HL-60/S4 (cell line): ENCODE results near the gene RASL12.

ENCODE experiments used
- in situ Hi-C: fragments of 300-500 bp; cut with MboI; formaldehyde crosslinking; loops from 2 replicates; pipeline ENCODE4 v1.14.3; 2022; ENCODE audit warnings: low sequenced_read_pairs

The RASL12 gene, protein sequence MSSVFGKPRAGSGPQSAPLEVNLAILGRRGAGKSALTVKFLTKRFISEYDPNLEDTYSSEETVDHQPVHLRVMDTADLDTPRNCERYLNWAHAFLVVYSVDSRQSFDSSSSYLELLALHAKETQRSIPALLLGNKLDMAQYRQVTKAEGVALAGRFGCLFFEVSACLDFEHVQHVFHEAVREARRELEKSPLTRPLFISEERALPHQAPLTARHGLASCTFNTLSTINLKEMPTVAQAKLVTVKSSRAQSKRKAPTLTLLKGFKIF

DNA sequence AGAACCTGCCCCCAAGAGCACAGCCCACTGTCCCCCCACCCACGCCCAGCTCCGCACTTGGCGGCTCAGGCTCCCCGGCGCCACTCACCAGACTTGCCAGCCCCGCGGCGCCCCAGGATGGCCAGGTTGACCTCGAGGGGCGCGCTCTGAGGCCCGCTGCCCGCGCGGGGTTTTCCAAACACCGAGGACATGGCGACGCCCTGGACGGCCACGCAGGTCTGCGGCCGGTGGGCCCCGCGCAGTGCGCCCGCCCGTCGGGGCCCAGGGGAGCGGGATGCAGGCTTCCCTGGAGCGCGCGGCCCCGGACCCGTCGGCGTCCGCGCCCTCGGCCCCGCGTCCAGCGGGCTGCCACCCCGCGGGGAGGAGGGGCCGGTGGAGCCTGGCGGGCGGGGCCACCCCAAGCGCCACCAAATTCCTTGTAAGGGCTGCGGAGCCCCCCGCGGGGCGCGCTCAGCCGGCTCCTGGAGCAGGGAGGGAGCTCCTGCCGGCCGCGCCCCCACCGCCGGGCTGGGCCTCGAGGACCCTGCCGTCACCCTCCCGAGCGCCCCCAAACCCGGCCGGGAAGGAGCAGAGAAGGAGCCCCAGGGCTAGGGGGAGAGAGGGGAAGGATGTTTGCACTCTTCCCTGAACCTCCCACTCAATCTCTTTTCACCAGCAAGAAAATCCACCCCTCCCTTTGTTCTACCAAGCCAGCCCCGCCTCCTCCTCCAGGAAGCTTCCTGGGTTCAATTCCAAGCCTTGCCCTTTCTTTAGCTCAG lies at the start of gene RASL12:
Gene RASL12 (minus strand): TSS at position 347 of the 758 bp plus-strand sequence. CDS start 156 bp downstream, at position 191.
- in situ Hi-C loops, result no loop called here

DNA sequence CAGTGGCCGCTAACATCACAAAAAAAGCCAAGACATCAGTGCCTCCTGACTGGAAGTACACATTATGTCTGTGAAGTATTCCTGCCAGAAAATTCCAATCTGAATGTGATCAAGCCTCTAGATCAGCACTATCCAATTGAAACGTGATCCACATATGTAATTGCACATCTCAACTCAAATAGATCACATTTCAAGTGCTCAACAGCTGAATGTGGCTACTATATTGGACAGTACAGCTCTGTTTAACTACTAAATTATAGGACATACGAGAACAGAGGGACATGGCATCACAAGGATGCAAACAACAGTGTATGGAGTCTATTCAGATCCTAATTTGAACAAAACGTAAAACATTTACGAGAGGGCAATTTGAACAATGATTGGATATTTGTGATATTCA lies 47.8 kb upstream of the RASL12 start:
- in situ Hi-C loops, result no loop called here

DNA sequence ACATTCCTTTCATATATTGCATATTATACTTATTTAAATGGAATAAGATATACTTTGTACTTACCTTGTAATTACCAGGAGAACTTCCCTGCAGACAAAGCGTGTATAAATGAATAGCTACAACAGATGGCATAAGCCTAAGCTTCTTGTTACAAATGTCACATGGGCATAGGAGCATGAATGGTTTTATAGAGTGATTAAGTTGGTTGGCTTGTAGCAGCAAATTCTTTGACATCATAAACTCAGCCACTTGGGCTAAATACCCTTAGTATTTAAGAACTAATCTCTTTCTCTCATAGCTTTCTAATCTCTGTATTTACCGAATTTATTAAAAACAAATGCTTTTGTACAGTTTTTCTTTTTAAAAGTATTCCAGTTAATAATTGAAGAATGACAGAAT lies 47.3 kb upstream of the RASL12 start, which contains the start of gene UBAP1L:
Gene UBAP1L (minus strand): TSS at position 115 of the 400 bp plus-strand sequence. CDS start 8,985 bp downstream, outside the sequence.
- in situ Hi-C loops, result no loop called here

DNA sequence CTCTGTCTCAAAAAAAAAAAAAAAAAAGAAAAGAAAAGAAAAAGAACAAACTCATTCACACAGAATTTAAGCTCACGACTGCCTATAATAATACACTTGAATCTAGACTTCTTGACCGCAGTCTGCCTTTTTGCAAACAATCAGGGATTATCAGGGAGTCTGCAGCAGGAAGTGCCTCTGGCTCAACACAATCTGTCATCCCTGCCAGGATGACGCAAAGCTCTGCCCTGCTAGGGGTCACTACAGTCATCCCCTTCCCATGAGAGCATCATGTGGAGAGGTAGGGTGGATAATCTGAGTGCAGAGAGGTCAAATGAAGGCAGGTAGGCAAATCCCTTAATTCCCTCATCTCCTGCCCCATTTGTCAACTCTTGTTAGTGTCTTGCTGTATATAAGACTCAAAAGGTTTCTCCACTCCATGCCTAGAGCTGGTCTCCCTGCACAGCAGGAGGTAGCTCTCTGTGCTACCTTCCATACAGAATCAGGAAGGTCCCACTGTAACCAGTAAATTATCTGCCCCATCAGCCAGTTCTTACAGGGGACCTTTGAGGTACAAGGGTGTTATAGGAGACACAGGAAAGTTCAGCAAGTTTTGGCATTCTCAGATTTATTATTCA lies 43.0 kb upstream of the RASL12 start:
- in situ Hi-C loops, result no loop called here

DNA sequence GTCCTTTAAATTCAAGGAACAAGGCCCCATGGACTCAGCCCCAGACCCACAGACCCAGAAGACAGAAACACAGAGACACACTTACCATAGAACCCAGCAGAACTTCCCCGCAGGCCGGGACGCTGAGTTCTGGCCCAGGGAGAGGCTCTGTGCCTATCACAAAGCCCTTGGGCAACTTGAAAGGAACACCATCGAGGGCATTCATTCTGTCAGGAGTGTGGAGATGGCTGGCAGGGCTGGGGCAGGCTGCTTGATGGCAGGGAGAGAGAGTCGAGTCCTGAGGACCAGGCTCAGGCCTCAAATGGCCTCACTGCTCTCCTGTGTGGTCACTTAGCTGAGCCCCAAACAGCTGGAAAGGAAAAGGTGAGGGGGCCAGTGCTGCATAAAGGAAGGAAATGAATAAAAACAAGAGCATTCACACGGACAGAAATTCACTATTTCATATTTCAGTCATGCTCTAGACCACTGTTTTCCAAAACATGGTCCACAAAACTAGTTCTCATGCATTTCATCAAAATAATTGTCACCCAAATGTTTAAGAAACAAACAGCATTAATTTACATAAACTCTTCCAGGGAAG lies 38.3 kb upstream of the RASL12 start:
- in situ Hi-C loops, result loop anchor here (10.0 kb wide), 1 partner anchor 371 kb away; no protein-coding TSS in a partner anchor

DNA sequence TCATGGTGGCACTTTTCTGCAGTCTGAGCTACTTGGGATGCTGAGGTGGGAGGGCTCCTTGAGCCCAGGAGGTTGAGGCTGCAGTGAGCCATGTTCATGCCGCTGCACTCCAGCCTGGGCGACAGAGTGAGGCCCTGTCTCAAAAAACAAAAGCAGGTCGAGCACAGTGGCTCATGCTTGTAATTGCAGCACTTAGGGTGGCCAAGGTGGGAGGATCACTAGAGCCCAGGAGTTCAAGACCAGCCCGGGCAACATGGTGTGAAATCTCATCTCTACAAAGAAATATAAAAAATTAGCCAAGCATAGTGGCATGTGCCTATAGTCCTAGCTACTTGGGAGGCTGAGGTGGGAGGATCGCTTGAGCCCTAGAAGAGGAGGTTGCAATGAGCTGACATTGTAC lies 37.2 kb upstream of the RASL12 start:
- in situ Hi-C loops, result loop anchor here (10.0 kb wide), 1 partner anchor 370 kb away; no protein-coding TSS in a partner anchor

DNA sequence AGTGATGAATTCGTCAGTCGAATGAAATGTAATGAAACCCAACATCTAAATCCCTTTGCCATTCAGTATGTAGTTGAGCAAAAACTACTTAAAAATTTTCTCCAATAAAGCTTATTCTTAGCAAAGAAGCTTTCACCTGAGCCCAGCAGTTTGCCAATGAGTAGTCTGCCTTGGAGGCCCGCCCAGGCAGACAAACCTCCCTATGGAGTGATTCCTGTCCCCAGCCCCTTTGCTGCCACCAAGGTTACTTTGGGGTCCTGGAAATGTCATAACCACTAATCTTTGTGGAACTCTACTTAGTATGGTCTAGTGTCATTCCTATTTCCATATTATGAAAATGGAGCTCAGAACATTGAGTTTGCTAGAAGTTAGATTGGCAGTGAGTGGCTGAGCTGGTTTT lies 35.1 kb upstream of the RASL12 start:
- in situ Hi-C loops, result loop anchor here (10.0 kb wide), 1 partner anchor 368 kb away; no protein-coding TSS in a partner anchor

DNA sequence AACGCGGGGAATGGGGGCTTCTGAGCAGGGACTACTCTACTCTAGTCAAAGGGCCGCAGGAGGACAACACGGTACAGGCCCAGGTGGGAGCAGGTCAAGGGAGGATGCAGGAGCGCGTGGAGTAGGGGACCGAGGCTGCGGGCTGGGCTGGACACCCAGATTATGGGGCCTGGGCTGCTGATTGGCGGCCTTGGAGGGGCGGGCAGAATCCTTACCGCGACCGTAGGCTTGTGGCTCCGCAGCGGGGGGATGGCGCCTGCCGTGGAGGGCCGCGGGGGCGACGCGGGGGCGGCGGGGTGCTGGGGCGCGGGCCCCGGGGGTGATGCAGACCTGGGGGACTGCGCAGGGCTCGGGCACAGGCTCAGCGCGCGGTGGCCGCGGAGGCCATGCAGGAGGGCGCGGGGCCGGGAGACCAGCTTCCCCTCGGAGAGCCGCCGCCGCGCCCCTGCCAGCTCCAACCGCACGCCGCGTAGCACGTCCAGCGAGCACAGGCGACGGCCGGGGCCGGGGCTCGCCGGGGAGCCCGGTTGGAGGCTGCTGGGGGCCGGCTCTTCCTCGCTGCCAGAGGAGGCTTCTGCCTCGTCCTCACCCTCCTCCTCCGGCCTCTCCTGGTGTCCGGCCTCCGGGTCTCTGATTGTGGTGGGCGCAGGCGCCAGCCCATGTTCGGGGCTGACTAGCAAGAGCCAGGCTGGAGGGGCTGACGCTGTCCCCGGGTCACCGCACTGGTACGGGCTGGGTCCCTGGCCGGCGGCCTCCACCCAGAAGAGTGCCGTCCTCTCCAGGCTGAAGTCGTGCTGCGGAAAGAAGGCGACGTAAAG lies 34.3 kb upstream of the RASL12 start:
- in situ Hi-C loops, result loop anchor here (10.0 kb wide), 1 partner anchor 367 kb away; no protein-coding TSS in a partner anchor

DNA sequence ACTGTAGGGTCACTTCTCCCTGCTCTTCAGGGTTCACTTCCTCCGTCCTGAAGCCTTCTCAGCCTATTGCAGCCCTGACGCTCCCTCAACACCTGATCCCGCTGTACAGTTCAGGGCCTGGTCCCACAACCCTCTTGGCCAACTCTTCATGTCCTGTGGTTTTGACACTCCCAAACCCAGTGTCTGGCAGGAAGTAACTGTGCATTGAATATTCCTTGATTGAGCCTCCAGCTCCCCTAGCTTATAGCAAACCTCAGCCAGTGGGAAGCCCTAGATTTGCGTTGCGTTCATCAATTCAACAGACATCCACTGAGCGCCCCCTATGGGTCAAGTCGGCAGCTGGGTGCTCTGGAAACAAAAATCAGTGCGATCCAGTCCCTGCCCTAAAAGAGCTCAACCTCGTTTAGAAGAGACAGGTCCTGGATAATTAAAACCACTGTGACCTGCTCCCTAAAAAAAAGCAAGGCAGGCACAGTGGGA lies 33.7 kb upstream of the RASL12 start:
- in situ Hi-C loops, result loop anchor here (10.0 kb wide), 1 partner anchor 367 kb away; no protein-coding TSS in a partner anchor

DNA sequence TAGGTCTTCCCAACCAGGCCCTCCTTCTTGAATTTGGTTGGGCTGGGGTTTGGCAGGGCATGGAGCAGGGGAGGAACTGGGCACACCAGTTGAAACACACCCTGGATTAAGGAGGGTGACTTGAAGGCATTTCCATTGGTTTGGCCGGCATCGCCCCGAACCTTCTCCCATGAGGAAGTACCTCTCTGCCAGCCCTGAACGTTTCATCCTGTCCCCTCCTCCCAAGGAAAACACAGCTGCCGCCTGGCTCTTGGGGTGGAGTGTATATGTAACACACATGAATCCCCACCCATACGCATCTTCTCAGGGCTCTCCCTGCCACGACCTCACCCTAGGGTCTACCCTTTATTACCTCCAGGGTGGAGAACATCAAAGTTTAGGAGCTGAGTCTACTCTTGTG lies 32.7 kb upstream of the RASL12 start:
- in situ Hi-C loops, result loop anchor here (10.0 kb wide), 1 partner anchor 366 kb away; no protein-coding TSS in a partner anchor

DNA sequence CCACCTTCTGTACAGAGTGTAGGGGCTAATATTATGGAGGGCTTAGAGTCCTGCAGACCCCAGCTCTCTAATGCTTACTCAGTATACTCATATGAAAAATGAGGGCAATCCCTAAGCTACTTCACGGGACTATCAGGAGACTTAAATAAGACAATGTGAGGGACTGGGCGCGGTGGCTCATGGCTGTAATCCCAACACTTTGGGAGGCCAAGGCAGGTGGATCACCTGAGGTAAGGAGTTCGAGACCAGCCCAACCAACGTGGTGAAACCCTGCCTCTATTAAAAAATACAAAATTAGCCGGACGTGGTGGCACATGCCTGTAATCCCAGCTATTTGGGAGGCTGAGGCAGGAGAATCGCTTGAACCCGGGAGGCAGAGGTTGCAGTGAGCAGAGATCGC lies 32.0 kb upstream of the RASL12 start:
- in situ Hi-C loops, result loop anchor here (10.0 kb wide), 1 partner anchor 365 kb away; no protein-coding TSS in a partner anchor

DNA sequence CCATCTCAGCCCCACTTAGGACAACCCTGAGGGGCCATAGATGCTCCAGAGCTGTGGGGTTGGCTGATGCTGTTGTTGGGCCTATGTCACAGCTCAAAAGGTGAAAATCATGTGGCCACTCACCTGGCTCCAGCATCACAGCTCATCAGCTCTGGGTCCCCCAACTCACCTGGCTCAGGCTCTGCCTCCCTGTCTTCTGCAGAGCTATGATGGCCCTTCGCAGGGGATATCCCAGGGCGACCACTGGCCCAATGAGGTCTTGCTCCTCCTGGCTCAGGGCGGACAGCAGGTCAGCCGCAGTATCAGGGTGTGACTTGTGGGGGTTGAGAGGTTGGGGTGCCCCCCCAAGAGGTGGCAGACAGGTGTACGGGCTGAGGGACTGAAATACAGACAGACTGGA lies 31.5 kb upstream of the RASL12 start:
- in situ Hi-C loops, result no loop called here

DNA sequence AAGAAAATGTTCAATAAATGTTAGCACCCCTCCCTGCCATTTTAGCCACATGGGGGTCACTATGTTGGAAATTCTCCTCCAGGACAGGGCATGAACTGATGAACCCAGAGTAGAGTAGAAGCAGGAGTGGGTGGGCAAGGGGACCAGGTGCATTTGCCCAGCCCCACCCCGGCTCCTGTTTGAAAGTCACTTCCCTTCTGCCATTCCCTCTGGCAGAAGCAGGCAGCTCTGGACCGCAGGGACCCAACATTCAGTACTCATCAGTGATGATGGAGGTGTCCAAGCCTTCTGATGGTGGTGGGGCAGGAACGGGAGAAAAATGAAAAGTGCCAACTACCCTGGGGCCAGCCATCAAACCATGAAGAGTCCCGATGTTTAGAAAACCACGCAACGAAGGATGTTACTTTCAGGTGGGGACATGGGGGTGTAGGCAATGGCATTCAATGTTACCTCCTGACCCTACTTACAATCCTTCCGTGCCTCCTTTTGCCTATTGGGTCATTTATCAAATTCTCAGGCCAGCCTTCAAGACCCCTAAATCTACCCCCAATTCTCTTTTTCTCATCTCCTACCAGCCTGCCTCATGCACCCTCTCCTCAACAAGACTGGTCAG lies 30.0 kb upstream of the RASL12 start:
- in situ Hi-C loops, result no loop called here

DNA sequence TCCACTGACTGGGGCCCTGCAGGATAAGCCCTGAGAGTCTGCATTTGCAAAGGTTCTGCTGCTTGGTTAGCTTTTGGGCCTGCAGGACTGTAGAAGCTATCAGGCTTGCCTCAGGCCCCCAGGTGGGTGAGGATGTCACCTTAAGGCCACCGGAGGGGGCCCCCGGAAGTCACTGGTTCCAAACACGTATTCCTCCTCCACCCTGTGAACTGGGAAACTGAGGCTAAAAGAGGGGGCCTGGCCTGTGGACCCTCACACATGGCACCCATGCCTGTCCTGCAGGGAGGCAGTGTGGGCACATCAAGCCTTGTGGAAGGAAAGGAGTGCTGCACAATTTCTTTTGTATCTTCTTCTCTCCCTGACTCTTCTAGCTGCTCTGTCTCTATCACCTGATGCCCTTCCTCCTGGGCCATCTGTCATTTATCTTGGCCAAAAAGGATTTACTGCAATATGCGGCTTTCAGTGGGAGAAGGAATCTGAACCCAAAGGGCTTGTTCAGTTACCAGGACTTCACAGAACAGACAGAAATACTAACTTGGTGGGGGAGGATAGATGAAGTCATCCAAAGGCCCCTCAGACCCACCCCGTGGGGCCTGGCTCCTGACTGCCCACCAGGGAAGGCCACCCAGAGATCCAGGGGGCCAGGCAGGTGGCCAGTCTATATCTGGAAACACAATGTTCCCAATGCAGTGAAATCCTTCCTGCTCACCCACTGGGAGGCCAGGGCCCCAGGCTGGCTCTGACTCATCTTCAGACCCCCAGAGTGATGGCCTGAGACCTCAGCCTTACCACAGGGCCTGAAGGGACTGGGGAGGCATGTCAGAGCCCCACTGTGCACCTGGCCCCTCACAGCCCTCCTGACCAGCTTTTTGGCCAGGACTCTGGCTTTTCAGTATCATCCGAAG lies 28.9 kb upstream of the RASL12 start:
- in situ Hi-C loops, result no loop called here

DNA sequence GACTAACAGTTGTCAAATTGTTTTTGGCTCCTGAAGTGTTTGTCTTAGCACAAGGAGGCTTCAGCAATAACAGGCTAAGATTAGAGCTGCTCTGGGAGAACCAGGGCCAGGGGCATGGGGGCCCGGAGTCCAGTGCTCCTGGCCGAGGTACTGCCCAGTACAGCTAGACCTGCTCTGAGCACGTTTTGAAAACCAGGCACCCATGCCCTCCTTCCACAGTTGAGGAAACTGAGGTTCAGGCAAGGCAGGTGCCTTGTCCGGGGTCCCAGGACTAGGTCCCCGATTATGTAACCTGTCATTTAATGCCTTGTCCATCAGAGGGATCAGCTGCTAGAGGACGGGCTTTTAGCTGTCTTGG lies 27.9 kb upstream of the RASL12 start:
- in situ Hi-C loops, result no loop called here

DNA sequence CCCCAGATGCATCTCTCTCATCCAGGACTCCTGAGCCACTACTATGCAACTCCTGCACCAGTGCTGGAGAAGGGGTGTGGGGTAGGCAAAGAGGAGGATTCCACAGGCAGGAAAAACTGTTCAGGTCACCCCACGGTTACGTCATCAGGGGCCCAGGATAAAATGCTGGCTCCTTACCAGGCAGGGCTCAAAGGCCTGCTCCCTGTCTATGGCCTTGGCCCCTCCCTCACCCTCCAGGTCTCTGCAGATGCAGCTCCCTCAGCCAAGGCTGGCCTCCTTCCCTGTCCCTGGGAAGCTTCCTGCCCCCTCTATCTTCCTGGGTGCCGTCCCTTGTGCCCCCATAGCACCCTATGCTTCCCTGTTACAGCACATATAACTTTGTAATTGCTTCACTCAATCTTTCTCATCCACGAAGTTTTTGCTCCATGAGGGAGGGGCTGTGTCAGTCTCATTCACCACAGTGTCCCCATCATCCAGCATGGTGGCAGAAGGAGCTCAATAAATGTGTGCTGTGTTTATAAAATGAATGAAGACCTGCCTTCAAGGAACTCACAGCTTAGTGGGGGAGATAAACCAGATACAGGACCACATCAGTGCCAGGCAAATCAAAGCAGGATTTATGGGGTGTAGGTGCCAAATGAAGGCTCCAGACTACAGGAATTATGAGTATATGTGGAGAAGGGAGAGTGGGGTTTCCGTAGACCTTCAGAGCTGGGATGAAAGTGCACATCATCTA lies 27.4 kb upstream of the RASL12 start:
- in situ Hi-C loops, result no loop called here

DNA sequence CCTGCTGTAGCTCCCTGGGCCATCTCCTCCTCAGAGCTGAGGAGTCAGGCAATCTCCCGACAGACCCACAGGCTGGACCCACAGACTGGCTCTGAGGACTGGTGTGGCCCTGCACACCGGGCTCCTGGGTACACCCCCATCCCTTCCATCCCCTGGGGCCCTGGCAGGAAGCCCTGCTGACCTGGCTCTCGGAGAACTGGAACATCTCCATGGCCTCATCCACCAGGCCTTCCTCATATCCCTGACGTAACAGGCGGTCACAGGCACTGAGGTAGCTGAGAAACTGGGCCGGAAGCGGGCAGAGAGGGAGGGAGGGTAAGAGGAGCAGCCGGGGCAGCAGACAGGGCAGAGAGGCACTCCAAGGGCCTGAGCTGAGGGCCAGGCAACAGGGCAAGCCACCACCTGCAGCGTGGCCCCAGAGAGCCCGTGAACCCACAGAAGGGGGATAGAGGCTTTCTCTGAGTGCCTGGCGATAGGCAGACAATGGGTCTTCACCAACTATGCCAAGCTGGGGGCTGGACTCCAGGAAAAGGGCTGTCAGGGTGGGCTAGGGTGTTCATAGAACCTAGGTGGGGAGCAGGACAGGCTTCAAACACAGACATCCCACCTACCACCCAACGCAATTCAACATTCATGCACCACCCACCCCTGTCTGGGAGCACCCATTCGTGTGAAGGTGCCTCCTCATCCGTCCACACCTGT lies 26.7 kb upstream of the RASL12 start:
- in situ Hi-C loops, result no loop called here
